Measurements from ENCODE around the gene HACD2.

GRCh38 chr3:123459862-123460261 lies 125.0 kb downstream of the HACD2 start:
- TF ChIP-seq CTCF (IDR thresholded peaks at IDR 0.05) (no peak), ZFX (IDR thresholded peaks at IDR 0.05; ENCODE audit: borderline replicate concordance) (no peak)
